HG02763 (cell line): ENCODE data around the gene CELF1.

Experiments
- ATAC-seq: cut with Tn5 transposase; IDR thresholded peaks from one replicate; pipeline ENCODE4 v1.9.1; 2021; ENCODE audit warnings: mild to moderate bottlenecking, moderate library complexity; ENCODE audit not compliant: unreplicated experiment

The CELF1 gene

DNA sequence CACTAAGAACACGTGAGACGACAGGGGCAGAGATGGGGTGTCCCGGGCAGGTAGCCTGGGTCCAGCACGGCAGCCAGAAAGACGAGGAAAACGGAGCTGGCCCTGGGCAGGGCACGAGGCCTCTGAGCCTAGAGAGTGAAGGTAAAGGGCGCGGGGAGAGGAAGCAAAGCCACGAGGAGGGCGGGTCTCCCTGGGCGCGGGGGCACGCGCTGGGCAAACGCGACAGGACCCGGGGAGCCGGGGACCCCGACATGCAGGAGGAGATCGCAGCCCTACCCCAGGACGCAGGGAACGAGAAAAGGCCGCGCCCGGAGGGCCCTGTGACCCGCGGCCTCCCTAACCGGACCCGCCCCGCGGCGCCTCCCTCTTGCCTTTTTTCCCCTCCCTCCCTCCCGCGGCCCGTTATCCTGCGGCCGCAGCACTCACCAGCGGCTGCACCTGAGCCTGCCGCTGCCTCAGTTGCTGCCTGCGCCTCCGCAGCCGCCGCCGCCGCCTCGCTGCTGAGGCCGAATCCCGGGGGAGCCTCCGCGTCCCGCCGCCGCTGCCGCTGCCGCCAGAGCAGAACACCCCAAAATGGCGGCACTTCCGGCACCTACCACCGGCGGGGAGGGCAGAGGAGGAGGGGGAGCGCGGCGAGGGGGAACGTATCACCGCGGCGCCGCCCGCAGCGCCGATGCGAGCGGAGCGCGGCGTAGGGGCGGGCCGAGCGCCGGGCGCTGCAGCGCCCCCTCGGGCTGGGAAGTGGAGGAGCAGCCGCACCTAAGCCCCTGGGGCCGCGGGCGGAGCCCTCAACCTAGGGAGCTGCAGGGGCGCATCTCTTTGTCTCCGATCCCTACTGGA, at the start of gene CELF1:
Gene CELF1 (minus strand): TSS at position 567 of the 840 bp plus-strand sequence. CDS start 53,609 bp downstream, outside the sequence.
- peak; percentile 89 for ATAC-seq

DNA sequence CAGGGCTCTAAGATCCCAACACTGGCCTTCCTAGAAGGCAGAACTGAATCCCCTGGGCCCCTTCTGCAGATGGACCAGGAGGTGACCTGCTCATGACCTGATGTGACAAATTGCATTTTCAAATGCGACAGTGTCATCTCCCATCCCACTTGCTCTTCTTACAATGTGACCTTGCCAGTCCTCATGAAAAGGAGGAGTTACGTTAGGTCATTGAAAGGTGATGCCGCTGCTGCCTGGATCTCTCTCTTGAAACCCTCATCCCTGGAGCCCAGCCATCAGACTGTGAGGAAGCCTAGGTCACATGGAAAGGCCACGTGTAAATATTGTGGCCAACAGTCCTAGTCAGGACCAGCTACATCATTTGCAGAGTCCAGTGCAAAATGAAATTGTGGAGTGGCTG, 47.0 kb upstream of the CELF1 start:
- ATAC-seq, result no peak

DNA sequence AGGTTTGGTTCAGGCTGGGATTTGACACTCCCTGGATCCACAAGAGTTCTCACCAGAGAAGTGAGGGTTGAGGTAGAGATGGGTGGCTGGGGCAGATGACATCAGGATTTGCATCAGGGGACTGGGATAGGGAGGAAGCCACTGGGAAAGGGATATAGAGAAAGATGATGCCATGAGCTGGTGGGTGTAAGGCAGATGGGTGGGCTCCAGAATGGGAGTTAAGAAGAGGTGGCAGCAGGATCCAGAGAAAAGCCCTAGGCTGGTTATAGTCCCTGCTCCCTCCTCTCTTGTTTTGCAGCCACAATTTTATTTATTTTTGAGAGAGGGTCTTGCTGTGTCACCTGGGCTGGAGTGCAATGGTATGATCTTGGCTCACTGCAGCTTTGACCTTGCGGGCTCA, 43.0 kb upstream of the CELF1 start:
- no peak for ATAC-seq

DNA sequence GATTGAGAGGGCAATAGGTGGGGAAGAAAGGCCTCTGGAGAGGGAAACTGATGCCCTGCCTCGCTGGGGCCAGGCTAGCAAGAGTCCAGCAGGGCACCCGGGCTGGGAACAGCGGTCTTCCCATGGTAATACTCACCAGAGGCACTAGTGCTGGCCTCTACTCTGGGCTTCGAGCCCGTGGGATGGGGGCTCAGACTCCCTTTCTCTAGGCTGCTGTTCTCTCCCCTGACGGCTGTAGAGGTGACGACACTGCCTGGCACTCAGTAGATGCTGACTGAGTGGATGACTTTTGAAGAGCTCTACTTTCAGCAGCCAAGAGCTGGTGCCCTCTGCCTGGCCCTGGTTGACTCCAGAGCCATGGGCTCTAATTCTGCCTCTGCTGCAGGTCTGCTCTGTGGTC, 42.1 kb upstream of the CELF1 start:
- ATAC-seq, result no peak

DNA sequence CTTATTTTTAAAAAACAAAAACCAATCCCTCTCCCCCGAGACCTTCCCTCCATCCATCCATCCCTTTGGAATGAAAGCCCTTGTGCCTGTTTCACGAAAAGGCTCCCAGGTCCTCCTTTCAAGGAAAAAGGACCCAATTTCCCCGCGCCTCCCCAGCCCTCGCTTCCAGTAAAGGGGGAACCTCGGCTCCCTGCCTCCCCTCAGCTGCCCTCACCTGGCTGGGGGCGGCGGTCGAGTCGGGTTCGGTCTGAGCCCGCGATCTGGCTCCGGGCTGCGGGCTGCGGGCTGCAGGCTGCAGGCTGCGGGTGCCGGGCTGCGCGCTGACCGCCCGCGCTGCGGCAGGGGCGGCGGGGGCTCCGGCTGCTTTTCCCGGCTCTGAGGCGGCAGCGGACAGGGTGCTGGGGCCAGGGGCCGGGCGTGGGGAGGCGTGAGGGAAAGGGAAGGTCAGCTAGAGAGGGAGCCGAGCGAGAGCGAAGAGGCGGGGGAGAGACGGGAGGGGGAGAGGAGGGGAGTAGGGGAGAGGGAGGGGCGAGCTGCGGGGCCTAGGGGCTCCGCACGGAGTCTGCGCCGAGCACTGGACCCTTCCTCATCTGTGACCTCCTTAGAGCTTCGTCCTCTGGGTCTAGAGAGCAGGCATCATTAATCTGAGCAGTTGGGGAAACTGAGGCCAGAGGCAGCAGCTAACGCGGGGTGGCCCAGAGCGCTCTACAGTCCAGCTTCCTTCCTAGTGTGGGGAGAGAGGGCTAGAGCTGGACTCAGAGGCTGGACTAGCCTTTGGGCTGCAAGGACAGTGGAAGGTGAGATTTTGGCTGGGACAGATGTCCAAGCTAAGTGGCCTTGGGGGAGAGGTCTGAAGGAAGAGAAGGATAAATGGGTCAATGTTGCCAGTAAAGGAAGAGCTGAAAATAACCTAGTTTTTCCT, 41.3 kb upstream of the CELF1 start, which contains the start of gene C1QTNF4:
Gene C1QTNF4 (minus strand): TSS at position 478 of the 922 bp plus-strand sequence. CDS start 3,601 bp downstream, outside the sequence.
- ATAC-seq, result no peak

DNA sequence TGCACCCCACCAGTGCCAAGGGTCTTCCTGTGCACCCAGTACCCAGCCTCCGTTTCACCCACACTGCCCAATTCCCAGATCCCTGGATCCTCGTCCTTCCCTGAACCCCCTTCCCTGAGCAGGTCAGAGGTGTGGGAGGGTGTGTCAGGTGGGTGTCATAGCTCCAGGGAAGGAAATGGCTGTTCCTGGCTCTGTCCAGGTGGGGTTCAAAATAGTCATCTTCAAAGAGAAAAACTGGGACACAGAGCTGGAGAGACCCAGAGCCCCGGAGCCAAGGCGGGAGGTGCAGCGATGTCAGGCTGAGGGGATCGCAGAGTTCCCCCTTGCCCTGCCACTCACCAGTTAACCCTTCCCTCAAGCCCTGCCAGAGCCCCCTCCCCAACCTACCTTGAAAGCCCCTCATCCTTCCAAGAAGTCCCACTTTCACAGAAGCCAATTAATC, 40.6 kb upstream of the CELF1 start:
- ATAC-seq, result no peak

DNA sequence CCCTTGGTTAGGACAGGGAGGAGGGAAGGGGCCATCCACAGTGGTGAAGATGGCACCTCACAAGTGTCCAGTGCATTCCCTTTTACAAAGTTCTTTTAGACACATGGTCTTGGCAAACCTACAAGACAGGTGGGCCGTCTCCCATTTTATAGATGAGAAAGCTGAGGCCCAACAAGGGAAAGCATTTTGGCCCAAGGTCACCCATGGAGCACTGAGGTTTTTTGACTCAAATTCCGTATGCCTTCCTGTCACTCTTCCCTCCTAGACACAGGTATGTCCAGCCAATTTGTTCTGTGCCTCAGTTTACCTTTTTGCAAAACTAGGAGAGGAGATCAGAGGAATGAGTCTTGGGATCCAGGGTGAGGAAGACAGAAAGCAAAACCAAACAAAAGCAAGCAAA, 40.0 kb upstream of the CELF1 start:
- no peak for ATAC-seq

DNA sequence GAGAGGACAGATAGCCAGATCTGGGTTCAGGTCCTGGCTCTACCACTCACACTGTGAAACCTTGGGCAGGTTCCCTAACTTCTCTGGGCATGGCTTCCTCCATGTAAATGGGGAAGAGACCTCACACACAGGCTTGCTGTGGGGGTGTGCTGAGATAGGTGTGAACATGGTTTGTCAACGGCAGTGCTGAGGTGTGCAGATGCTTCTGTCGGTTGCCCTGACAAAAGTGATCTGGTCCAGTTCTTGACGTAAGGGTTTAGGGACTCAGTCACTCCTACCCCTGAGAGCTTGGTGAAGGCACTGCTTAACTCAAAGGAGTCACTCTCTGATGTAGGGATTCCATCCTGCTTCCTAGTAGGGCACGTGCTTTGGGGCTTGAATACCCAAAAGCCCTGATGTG, 39.3 kb upstream of the CELF1 start:
- no peak for ATAC-seq

DNA sequence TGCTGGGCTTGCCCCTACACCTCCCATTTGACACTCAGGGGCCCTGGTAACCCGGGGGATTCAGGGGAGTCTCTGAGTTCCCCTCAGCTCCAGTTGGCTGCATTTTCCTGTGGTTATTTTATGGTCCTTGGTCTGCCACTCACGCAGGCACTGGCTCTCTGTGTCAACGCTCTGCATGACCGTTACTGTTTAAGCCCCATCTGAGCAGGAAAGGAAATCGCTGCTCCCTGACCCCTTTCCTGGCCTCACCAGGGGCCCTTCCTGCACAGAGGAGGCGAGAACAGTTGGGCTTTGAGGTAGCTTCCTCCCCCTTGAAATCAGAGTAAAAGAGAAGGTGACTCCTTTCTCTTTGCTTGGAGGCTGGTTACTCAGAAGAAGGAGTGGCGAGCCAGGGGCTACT, 38.8 kb upstream of the CELF1 start:
- no peak for ATAC-seq

DNA sequence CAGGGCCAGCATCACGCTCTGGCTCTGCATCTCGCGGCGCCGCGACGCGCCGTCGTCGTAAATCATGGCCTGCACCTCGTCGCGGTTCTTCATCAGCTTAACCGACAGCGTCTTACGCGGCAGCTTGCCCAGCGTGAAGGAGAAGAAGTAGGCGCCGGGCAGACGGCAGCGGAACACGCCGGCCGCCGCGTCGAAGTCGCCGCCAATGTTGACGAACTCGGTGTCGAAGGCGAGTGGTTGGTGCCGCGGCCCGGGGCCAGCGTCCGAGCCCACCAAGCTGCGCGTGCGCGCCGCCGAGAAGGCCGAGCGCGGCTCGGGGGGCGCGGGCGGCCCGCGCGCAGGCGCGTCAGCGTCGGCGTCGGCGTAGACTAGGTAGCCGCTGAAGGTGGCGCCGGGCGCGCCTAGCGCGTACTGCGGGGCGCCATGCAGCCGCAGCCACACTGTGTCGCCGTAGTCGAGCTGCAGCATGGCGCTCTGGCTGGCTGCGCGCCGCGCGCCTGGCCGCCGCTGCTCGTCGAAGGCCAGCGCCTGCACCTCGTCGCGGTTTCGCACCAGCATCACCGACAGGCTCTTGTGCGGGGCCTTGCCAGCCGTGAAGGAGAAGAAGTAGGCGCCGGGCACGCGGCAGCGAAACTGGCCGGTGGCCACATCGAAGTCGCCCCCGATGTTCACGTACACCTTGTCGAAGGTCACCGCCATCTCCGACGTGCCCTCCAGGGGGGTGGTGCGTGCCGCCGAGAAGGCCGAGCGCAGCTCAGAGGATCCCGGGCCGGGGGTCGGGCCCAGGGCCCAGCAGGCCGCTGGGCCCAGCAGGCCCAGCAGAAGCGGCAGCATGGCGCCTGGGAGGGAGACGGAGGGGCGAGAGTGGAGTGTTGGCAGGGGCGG, 37.3 kb upstream of the CELF1 start:
- ATAC-seq, result no peak

DNA sequence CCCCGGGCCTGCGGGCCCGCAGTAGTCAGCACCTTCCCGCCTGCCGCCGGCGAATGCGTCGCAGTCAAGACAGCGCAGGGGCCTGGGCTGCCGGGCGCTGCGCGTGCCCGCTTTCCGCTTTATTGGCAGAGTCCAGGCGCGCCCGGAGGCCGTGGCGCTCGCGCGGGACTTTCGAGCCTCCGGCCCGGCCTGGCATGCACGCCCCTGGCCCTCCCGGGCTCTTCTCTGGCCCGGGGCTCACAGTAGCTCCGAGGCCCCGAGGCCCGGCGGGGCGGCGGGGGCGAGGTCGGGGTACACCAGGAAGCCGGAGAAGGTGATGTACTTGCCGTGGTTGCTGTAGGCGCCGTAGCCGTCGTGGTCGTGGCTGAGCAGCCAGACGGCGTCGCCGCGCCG, 36.6 kb upstream of the CELF1 start:
- no peak for ATAC-seq

DNA sequence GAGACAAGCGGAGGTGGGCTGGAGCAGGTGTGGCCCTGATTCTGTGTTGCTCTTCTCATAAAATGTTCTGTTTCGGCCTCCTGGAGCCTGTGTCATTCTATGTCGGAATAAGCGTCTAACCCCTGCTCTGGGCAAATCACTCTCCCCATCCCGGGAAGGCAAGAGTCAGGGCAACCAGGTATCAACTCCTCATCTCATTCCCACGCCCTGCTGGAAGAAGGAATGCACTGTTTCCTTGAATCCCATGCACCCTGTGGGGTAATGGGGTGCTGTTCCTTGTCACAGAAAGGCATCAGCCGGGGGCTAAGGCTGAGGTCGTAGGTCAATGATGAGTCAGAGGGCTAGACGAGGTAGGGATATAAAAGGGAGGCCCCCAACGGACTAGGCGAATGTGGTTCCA, 36.2 kb upstream of the CELF1 start:
- no peak for ATAC-seq

DNA sequence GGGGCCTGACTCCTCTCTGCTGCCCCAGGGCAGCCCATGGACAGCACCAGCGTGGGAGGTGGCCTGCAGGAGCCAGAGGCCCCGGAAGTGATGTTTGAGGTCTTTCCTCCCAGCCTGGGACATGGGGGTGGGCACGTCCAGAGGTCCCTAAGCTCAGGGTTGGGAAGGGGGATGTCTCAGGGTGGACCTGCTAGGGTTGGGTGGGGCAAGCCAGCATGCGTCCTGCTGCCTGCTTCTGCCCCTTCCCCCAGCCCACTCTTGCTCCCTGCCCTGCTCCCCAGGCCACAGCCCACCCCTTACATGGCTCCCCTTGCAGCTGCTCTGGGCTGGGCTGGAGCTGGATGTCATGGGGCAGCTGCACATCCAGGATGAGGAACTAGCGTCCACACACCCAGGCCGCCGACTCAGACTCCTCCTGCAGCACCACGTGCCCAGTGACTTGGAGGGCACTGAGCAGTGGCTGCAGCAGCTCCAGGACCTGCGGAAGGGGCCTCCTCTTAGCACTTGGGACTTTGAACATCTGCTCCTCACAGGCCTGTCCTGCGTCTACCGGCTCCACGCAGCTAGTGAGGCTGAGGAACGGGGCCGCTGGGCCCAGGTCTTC, 34.9 kb upstream of the CELF1 start:
- ATAC-seq, result no peak

DNA sequence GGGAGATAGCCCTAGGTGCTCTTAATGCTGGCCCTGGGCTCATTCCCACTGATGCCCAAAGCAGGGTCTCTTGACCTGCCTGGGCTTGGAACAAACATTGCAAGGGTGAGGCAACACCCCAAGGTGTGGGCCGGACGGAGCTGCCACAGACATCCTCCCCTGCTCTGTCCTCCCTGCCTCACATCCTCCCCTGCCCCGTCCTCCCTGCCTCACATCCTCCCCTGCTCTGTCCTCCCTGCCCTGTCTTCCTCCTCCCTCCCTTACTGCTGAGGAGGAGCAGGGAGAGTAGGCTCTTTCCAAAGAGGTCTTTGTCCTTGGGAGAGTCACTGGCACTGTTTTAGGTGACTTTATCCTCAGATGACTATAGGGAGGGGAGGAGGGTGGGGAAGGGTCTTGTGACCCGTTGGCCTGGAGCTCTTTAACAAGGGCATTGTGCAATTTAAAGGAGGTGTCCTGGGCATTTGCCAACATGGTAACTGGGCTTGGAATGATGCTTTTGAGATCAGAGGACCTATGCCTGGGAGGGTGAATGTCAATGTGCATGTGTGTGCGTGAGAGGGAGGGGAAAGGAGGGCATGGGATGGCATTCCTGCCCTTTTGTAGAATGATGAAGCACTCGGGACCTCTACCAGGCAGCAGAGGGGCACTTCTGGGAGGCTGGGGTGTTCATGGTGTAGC, 34.2 kb upstream of the CELF1 start:
- no peak for ATAC-seq

DNA sequence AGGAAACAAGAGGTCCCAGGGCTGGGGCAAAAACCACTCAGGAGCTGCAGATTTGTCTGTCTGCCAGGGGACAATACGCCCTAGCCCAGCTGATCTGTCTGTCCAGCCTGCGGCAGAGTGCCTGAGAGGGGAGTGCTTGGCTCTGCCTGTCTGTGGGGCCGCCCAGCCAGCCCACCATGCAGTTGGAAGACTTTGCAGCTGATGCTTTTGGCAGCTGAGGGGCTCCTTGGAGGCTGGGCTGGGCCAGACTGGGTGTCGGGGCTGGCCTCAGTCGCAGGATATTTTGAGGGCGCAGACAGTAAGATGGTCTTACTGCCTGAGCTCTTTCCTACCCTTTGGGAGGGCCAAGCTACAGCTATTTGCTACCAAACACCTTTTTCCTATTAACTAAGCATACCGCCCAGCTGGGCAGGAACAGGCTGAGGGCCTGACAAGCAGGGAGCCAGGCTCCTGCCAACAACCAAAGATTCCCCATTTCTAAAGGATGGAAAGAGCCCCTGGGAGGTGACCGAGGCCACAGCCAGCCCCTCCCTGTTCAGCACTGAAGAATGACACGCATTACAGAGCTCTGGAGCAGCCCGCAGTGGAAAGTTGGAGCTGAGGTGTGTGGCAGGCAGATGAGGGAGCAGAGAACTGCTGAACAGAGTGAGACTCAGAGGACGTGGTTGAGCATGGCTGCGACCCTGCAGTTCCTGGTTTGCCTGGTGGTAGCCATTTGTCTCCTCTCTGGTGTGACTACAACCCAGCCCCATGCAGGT, 33.3 kb upstream of the CELF1 start, which contains the start of gene FAM180B:
Gene FAM180B (plus strand): TSS at position 581 of the 758 bp plus-strand sequence. CDS start 91 bp downstream, at position 672.
- no peak for ATAC-seq

DNA sequence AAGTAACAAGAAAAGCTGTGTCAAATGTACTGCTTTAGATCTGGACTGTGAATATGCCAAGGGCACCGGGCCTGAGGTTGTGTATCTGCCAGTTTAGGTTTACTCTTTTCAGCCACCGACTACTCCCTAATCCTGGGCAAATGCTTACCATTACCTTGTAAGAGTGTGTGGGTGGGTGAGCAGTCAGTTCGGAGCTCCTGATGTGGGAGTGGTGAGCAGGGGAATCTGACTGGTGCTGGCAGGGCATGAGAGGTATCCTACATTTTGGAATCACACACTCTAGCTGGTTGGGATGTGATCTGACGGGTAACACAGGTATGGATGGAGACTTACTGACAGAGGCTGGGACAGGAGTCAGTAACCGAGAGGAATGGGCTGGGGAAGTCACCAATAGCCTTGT, 30.9 kb upstream of the CELF1 start:
- ATAC-seq, result no peak

DNA sequence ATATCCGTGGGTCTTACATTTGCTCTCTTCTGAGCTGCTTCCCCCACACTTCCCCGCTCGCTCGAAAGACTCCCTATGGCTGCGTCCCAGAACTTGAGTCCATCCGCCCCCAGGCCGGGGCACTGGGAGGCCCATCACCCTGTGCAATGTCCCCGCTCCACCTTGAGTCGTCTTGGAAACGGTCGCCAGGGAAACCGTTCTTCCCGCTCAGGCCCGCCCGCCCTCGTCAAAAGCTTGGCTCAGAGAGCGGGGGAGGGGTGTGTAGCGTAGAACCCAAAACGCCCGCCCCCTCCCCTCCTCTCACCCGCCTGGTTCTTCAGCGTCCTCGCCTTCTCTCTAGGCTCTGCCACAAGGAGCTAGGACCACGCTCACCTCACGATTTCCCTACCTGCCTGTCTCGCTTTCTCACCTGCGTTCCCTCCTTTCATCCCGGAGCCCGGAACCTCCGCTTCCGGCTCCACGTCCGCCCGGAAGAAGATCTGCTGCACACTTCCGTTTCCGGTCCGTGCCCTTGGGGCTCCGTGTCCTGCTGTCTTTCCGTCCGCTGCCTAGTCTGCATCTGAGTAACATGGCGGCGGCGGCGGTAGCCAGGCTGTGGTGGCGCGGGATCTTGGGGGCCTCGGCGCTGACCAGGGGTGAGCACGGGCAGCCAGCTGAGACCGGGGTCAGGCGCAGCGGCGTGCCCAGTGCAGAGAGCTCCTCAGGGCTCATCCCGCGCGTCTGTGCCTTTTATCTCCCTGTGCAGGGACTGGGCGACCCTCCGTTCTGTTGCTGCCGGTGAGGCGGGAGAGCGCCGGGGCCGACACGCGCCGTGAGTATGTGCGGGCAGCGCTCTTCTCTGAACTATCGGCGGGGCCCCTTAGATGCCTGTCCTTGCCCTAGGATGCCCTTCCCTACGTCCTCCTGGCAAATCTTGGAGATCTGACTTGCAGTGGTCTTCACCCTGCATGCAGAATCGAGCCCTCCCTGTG, 25.9 kb upstream of the CELF1 start, which contains the start of the genes KBTBD4 and NDUFS3:
Gene KBTBD4 (minus strand): TSS at position 447 of the 971 bp plus-strand sequence. CDS start 19 bp downstream, at position 428.
Gene NDUFS3 (plus strand): TSS at position 551 of the 971 bp plus-strand sequence. CDS start 18 bp downstream, at position 569.
- ATAC-seq, result peak; percentile 95
